ENCODE results near the gene GRM7. TPM values are rescaled to one million over a fixed set of nuclear protein-coding genes. Genes with fewer than 3 reads are reported as not detected.

GRM7 gene
- 1.1 and 1.7 TPM in 2 replicates for total RNA-seq
- 0.34 and 0.62 TPM in 2 replicates for polyA plus RNA-seq

DNA sequence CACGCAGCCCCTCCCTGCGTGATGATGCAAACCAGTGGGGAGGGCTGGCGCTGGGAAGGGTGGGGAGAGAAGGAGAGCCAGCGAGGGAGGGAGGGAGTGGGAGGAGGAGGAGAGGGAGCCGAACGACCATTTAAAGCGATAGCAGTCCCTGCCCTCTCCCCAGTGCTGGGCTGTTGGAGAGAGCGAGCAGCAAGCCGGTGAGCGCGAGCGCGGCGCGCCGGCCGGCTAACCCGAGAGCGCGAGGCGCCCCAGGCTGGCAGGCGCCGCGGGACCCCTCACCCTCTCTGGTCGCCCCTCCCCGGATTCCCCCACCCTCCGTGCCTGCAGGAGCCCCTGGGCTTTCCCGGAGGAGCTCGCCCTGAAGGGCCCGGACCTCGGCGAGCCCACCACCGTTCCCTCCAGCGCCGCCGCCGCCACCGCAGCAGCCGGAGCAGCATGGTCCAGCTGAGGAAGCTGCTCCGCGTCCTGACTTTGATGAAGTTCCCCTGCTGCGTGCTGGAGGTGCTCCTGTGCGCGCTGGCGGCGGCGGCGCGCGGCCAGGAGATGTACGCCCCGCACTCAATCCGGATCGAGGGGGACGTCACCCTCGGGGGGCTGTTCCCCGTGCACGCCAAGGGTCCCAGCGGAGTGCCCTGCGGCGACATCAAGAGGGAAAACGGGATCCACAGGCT is at the start of gene GRM7:
TSS of gene GRM7 (plus strand) at position 162 of the 671 bp plus-strand sequence.
- Histone ChIP-seq H3K9me3 (ENCODE audit: low read depth) (no peaks in the 10 kb centered on the region), H3K27me3 (peaks cover 98% of the 10 kb centered on the region), H3K4me1 (ENCODE audit: low read depth) (no peaks in the 10 kb centered on the region), H3K36me3 (no peaks in the 10 kb centered on the region), H3K27ac (no peak within 1 kb of the TSS), H3K4me3 (peak within 1 kb of the TSS; percentile 42)
- peak in 1 of 2 donors; percentile 67 for DNase-seq (ENCODE audit: low read depth in 1 of 2, low spot score in 1 of 2)
- TF ChIP-seq, protein P1, sequence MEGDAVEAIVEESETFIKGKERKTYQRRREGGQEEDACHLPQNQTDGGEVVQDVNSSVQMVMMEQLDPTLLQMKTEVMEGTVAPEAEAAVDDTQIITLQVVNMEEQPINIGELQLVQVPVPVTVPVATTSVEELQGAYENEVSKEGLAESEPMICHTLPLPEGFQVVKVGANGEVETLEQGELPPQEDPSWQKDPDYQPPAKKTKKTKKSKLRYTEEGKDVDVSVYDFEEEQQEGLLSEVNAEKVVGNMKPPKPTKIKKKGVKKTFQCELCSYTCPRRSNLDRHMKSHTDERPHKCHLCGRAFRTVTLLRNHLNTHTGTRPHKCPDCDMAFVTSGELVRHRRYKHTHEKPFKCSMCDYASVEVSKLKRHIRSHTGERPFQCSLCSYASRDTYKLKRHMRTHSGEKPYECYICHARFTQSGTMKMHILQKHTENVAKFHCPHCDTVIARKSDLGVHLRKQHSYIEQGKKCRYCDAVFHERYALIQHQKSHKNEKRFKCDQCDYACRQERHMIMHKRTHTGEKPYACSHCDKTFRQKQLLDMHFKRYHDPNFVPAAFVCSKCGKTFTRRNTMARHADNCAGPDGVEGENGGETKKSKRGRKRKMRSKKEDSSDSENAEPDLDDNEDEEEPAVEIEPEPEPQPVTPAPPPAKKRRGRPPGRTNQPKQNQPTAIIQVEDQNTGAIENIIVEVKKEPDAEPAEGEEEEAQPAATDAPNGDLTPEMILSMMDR (IDR thresholded peaks at IDR 0.05; ENCODE audit: low read depth, low read length) = no peak

DNA sequence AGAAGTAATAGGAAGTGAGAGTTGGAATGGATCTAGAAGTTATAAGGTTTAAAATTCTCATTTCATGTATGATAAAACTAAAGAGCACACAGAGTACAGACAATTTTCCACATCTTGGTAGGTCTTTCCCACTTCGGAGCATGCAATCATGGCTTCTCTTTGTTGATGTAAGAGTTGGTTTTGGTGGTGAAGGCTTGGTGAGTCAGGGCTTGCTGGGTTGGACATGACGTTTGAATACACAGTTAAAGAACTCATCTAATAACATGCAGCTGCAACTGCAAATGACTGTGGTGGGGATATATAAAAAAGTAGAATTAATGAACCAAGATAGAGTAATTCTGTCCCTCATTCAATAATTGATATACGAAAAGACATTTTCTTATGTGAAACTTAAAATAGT is 39.5 kb upstream of the GRM7 start:
- no peaks in the 10 kb centered on the region for H3K36me3 ChIP-seq
- H3K27me3 ChIP-seq = no peaks in the 10 kb centered on the region
- H3K27ac ChIP-seq = no peak overlapping the region
- no peaks in the 10 kb centered on the region for H3K9me3 ChIP-seq (ENCODE audit: low read depth)
- no peak overlapping the region for H3K4me3 ChIP-seq
- no peak for DNase-seq (ENCODE audit: low read depth in 1 of 2, low spot score in 1 of 2)
- H3K4me1 ChIP-seq (ENCODE audit: low read depth) = no peaks in the 10 kb centered on the region
- TF ChIP-seq, protein P1 (IDR thresholded peaks at IDR 0.05; ENCODE audit: low read depth, low read length) = no peak

DNA sequence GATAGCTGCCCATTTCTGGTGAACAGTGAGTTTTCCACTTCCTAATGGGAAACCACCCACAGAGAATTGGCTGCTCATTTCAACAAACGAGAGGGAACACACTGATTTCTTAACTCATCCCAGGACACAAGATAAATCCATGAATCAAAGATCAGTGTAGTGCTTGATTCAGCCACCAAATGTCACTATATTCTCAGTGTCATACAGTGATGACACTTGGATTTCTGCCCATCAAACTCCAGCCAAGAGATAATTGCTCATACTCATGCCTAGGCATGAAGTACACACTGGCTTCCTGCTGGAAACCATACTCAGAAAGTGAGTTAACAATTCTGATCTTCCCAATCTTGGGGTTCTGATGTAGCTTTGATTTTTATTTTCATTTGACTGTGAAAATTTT is 35.4 kb upstream of the GRM7 start:
- Histone ChIP-seq H3K27me3 (no peaks in the 10 kb centered on the region), H3K27ac (no peak overlapping the region), H3K36me3 (no peaks in the 10 kb centered on the region), H3K4me3 (no peak overlapping the region), H3K4me1 (ENCODE audit: low read depth) (no peaks in the 10 kb centered on the region), H3K9me3 (ENCODE audit: low read depth) (no peaks in the 10 kb centered on the region)
- TF ChIP-seq, protein P1 (IDR thresholded peaks at IDR 0.05; ENCODE audit: low read depth, low read length) = no peak
- no peak for DNase-seq (ENCODE audit: low read depth in 1 of 2, low spot score in 1 of 2)

DNA sequence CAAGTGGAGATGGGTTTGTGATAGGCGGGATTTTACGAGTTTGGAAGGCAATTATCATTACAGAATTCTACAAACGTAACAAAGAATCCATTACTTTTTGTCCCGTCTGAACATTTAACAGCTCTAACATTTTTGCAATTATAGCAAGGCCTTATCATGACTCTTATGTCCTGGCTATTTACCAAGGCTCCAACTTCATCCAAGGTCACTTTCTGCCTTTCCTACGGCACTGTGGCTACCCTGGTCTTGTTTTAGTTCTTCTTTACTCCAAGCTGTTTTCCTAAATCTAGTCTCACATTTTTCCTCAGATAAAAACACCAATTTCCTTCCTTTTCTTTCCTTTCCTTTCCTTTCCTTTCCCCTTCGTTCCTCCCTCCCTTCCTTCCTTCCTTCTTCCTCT is 33.5 kb upstream of the GRM7 start:
- H3K27me3 ChIP-seq = no peaks in the 10 kb centered on the region
- no peaks in the 10 kb centered on the region for H3K36me3 ChIP-seq
- no peak for DNase-seq (ENCODE audit: low read depth in 1 of 2, low spot score in 1 of 2)
- H3K4me1 ChIP-seq (ENCODE audit: low read depth) = no peaks in the 10 kb centered on the region
- TF ChIP-seq, protein P1 (IDR thresholded peaks at IDR 0.05; ENCODE audit: low read depth, low read length) = no peak
- H3K9me3 ChIP-seq (ENCODE audit: low read depth) = no peaks in the 10 kb centered on the region
- H3K4me3 ChIP-seq = no peak overlapping the region
- no peak overlapping the region for H3K27ac ChIP-seq

DNA sequence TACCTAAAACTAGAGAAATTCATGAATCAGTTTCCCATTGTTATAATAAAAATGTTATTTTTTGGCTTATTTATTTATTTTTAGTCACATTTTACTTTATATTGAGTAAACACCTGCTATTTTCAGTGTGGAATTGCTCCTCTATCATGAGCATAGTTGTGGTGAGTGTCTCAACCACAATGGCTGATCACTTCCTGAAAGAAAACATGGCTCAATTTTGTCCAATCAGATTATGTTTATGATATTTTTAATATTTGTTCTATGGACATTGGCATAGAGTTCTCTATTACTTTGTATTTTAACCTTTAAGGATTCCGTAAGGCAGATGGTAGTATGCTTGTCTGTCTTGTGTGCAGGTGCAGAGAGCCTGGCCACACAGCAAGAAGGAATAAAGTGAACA is 16.2 kb upstream of the GRM7 start:
- no peaks in the 10 kb centered on the region for H3K9me3 ChIP-seq (ENCODE audit: low read depth)
- H3K4me1 ChIP-seq (ENCODE audit: low read depth) = no peaks in the 10 kb centered on the region
- H3K36me3 ChIP-seq = no peaks in the 10 kb centered on the region
- no peak overlapping the region for H3K27ac ChIP-seq
- DNase-seq (ENCODE audit: low read depth in 1 of 2, low spot score in 1 of 2) = no peak
- H3K27me3 ChIP-seq = no peaks in the 10 kb centered on the region
- H3K4me3 ChIP-seq = no peak overlapping the region
- TF ChIP-seq, protein P1 (IDR thresholded peaks at IDR 0.05; ENCODE audit: low read depth, low read length) = no peak
